ENCODE measurements around the gene CXXC5. TPM values are rescaled to one million over a fixed set of nuclear protein-coding genes. Genes with fewer than 3 reads are reported as not detected.
A peak's percentile ranks its signal among the peaks of the same experiment; 100 is the strongest.

Gene CXXC5
- total RNA-seq, 1 donor from 2014 or later: 17.2 TPM

DNA sequence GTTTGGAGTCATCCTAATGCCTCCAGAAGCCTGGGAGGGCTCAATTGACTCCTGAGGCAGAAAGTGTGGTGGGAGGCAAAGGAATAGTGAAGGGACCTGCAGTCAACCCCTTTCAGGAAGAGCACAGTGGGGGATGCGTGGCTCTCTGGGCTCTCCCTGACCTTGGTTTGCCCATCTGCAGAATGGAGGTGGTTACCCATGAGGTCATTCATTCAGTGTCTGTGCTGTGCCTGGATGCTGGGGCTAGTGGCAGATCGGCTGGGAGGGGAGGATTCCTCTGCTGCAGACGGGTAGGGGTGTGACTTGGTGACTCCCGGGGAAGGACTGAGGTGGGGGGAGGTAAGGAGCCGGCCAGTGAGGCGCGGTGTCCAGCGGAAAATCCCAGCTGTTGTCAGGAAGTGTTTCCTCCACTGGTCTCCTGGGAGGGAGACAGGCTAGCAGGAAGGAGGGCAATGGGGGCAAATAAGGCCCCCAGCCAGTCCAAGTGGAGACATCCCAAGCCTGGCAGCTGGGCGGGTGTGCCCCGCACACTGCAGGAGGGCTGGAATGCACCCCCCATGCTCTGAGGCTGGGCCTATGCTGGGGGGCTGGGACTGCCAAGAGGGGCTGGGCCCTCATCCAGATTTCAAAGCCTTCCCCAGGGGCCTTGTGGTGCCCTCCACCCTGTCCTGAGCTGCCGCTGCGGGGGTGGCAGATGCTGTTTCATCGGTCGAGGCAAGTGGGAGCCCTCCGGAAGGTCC lies 10.9 kb downstream of the CXXC5 start:
- no peaks in the 10 kb centered on the region for H3K36me3 Mint-ChIP-seq
- H3K27me3 Mint-ChIP-seq (ENCODE audit: insufficient read depth, low read depth): no peaks in the 10 kb centered on the region
- H3K4me1 ChIP-seq: peaks cover 51% of the 10 kb centered on the region
- H4K20me1 ChIP-seq (ENCODE audit: low read depth): peaks cover 41% of the 10 kb centered on the region
- H3K9ac ChIP-seq: no peak overlapping the region
- peaks cover 98% of the 10 kb centered on the region for H3K79me2 ChIP-seq (ENCODE audit: low read depth)
- no peak for TF ChIP-seq EZH2phosphoT487 (IDR thresholded peaks at IDR 0.05)
- no peak for TF ChIP-seq EZH2 (IDR thresholded peaks at IDR 0.05)
- TF ChIP-seq, protein P1, sequence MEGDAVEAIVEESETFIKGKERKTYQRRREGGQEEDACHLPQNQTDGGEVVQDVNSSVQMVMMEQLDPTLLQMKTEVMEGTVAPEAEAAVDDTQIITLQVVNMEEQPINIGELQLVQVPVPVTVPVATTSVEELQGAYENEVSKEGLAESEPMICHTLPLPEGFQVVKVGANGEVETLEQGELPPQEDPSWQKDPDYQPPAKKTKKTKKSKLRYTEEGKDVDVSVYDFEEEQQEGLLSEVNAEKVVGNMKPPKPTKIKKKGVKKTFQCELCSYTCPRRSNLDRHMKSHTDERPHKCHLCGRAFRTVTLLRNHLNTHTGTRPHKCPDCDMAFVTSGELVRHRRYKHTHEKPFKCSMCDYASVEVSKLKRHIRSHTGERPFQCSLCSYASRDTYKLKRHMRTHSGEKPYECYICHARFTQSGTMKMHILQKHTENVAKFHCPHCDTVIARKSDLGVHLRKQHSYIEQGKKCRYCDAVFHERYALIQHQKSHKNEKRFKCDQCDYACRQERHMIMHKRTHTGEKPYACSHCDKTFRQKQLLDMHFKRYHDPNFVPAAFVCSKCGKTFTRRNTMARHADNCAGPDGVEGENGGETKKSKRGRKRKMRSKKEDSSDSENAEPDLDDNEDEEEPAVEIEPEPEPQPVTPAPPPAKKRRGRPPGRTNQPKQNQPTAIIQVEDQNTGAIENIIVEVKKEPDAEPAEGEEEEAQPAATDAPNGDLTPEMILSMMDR (IDR thresholded peaks at IDR 0.05): no peak
- H3K27ac Mint-ChIP-seq: peak overlapping the region; percentile 89
- peak; percentile 55 for DNase-seq (ENCODE audit: low spot score)
- peak overlapping the region; percentile 45 for H3K4me2 ChIP-seq
- H3K4me3 ChIP-seq: no peak overlapping the region
- H3K9me3 ChIP-seq (ENCODE audit: low read depth): no peaks in the 10 kb centered on the region
- H3K4me1 Mint-ChIP-seq: peaks cover 68% of the 10 kb centered on the region
- H3K27ac ChIP-seq: peak overlapping the region; percentile 10
- no peaks in the 10 kb centered on the region for H3K27me3 ChIP-seq
- H3K4me3 Mint-ChIP-seq: peak overlapping the region; percentile 69
- H3K36me3 ChIP-seq: no peaks in the 10 kb centered on the region
- H2AFZ ChIP-seq (replicated peaks): no peak overlapping the region
- H3K9me3 Mint-ChIP-seq: no peaks in the 10 kb centered on the region
- peaks cover 29% of the 10 kb centered on the region for H3F3A ChIP-seq (ENCODE audit: low read depth)

DNA sequence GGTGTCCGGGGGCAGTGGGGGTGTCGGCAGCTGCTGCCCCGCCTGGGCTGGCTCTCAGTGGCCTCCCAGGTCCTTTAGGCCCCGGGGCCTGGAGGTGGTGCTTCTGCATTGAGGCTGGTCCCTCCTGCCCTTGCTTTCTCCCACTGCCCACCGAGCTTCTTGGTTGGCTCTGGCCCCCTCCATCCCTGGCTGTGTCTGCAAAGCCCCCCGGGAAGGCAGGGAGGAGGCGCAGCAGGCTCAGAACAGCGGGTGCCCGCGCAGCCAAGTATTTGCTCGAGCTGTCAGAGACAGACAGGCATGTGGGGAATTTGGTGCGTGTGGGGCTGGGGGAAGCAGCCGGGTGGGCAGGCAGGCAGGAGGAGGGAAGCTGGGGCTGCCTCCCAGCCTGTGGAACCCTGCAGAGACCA lies 11.5 kb downstream of the CXXC5 start:
- H3K4me3 ChIP-seq: no peak overlapping the region
- H3K4me1 Mint-ChIP-seq: peaks cover 62% of the 10 kb centered on the region
- H3K27ac Mint-ChIP-seq: no peak overlapping the region
- peak overlapping the region; percentile 45 for H3K4me2 ChIP-seq
- H3K27me3 ChIP-seq: no peaks in the 10 kb centered on the region
- no peaks in the 10 kb centered on the region for H3K36me3 ChIP-seq
- no peaks in the 10 kb centered on the region for H3K9me3 Mint-ChIP-seq
- peaks cover 98% of the 10 kb centered on the region for H3K79me2 ChIP-seq (ENCODE audit: low read depth)
- DNase-seq (ENCODE audit: low spot score): peak; percentile 73
- peak overlapping the region; percentile 10 for H3K27ac ChIP-seq
- TF ChIP-seq, protein P1 (IDR thresholded peaks at IDR 0.05): no peak
- TF ChIP-seq EZH2 (IDR thresholded peaks at IDR 0.05) (no peak), EZH2phosphoT487 (IDR thresholded peaks at IDR 0.05) (no peak)
- H3K9me3 ChIP-seq (ENCODE audit: low read depth): no peaks in the 10 kb centered on the region
- peaks cover 23% of the 10 kb centered on the region for H3F3A ChIP-seq (ENCODE audit: low read depth)
- H3K9ac ChIP-seq: no peak overlapping the region
- no peaks in the 10 kb centered on the region for H3K36me3 Mint-ChIP-seq
- no peak overlapping the region for H2AFZ ChIP-seq (replicated peaks)
- H3K4me1 ChIP-seq: peaks cover 45% of the 10 kb centered on the region
- no peaks in the 10 kb centered on the region for H3K27me3 Mint-ChIP-seq (ENCODE audit: insufficient read depth, low read depth)
- H3K4me3 Mint-ChIP-seq: peak overlapping the region; percentile 68
- peaks cover 40% of the 10 kb centered on the region for H4K20me1 ChIP-seq (ENCODE audit: low read depth)

DNA sequence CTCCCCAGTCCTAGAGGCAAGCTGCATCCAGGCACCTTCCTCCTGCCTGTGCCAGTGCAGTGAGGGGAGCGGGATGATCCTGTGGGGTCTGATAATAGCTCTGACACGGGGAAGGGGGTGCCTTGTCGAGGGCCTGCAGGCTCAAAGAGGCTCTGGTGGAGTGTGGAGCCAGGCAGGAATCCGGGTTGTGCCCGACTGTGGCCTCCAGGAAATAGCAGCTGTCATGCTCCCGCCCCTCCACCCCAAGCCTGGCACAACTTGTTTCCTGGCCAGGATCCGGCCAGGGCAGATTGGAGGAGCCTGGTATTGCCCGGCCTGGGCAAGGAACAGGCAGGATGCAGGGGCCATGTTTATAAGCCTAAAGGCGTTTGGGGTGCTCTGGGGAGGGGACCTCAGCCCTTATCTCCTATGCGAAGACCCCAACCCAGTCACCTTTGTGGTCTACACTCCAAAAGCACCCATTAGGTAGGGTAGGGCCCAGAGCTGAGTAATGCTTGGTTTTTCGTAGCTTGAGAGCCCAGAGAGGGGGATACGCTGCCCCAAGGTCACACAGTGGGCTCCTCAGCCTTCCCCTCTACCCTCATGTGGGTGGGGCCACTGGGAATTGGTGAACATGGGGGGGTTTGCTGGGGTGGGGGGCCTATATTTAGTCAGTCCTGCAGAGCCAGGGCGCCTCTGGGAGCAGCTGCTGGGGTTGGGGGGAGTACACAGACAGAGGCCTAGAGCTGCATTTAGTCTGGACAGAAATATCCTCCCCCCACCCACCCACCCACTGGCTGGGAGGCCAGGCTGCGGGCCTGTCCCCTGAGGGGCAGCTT lies 12.2 kb downstream of the CXXC5 start:
- no peaks in the 10 kb centered on the region for H3K36me3 Mint-ChIP-seq
- H3K4me3 Mint-ChIP-seq: peak overlapping the region; percentile 68
- no peak for DNase-seq (ENCODE audit: low spot score)
- Histone ChIP-seq H4K20me1 (ENCODE audit: low read depth) (peaks cover 43% of the 10 kb centered on the region), H3K27ac (peak overlapping the region; percentile 10), H3F3A (ENCODE audit: low read depth) (peaks cover 19% of the 10 kb centered on the region), H2AFZ (replicated peaks) (no peak overlapping the region), H3K4me1 (peaks cover 38% of the 10 kb centered on the region), H3K9me3 (ENCODE audit: low read depth) (no peaks in the 10 kb centered on the region), H3K9ac (no peak overlapping the region), H3K4me3 (no peak overlapping the region), H3K36me3 (no peaks in the 10 kb centered on the region), H3K79me2 (ENCODE audit: low read depth) (peaks cover 100% of the 10 kb centered on the region), H3K27me3 (no peaks in the 10 kb centered on the region), H3K4me2 (peak overlapping the region; percentile 45)
- TF ChIP-seq, protein P1 (IDR thresholded peaks at IDR 0.05): no peak
- TF ChIP-seq EZH2 (IDR thresholded peaks at IDR 0.05): no peak
- no peak for TF ChIP-seq EZH2phosphoT487 (IDR thresholded peaks at IDR 0.05)
- H3K27me3 Mint-ChIP-seq (ENCODE audit: insufficient read depth, low read depth): no peaks in the 10 kb centered on the region
- peaks cover 56% of the 10 kb centered on the region for H3K4me1 Mint-ChIP-seq
- no peaks in the 10 kb centered on the region for H3K9me3 Mint-ChIP-seq
- no peak overlapping the region for H3K27ac Mint-ChIP-seq
